Transverse colon (tissue), 4 donors: ENCODE results near the gene KIF5B. TPM values are rescaled to one million over a fixed set of nuclear protein-coding genes. Genes with fewer than 3 reads are reported as not detected.
A peak's percentile ranks its signal among the peaks of the same experiment; 100 is the strongest.

Experiments used
- DNase-seq: peaks from one replicate; pipeline ENCODE4 v3.0.0-alpha.2; 2019
- H3K27ac ChIP-seq, 4 donors: fragments of 200-600 bp; sonication (generic); 2 replicates each; pipeline ENCODE4 v1.5.1; 2016 to 2018; ENCODE audit warnings: inconsistent platforms in 4 of 4
- H3K27me3 ChIP-seq: fragments of 200-600 bp; sonication (generic); 2 replicates; pipeline ENCODE4 v1.5.1; 2017; ENCODE audit warnings: inconsistent platforms
- H3K36me3 ChIP-seq, 4 donors: fragments of 200-600 bp; sonication (generic); 2 replicates each; pipeline ENCODE4 v1.5.1; 2017 to 2019; ENCODE audit warnings: inconsistent platforms in 4 of 4
- H3K4me1 ChIP-seq, 4 donors: fragments of 200-600 bp; sonication (generic); 2 replicates each; pipeline ENCODE4 v1.5.1; 2017 to 2020; ENCODE audit warnings: inconsistent platforms in 4 of 4
- H3K4me3 ChIP-seq, 4 donors: fragments of 200-600 bp; sonication (generic); 1 replicate in 1 of 4; 2 replicates in 3 of 4; pipeline versions ENCODE4 v1.5.1 to v1.6.1; 2017 to 2019; ENCODE audit warnings: inconsistent platforms in 4 of 4
- H3K9me3 ChIP-seq, 2 donors: fragments of 200-600 bp; sonication (generic); 2 replicates each; pipeline ENCODE4 v1.5.1; 2017 to 2019; ENCODE audit warnings: inconsistent platforms in 2 of 2
- EP300 ChIP-seq: sonication (generic); formaldehyde crosslinking; IDR thresholded peaks from one replicate; pipeline ENCODE4 v1.6.1; 2017; ENCODE audit warnings: antibody characterized with exemption, low read depth
- POLR2A ChIP-seq: fragments of 450-650 bp; IDR thresholded peaks from one replicate; pipeline ENCODE4 v1.6.1; 2016; ENCODE audit warnings: antibody characterized with exemption, mild to moderate bottlenecking, moderate library complexity
- POLR2AphosphoS5 ChIP-seq, 3 donors: sonication (generic); formaldehyde crosslinking; IDR thresholded peaks; one replicate each; pipeline ENCODE4 v1.6.1; 2016; ENCODE audit warnings: antibody characterized with exemption in 3 of 3
- WGBS, 2 donors: methylation state at CpG; one replicate each; pipeline ENCODE4 v1.1.5; 2018; ENCODE audit warnings: low coverage in 1 of 2; 5-methylcytosine and 5-hydroxymethylcytosine counted together
- in situ Hi-C, 4 donors: fragments of 200-750 bp; cut with MboI; loops; one replicate each; pipeline versions ENCODE4 v1.15.0 to v1.15.1; 2017; ENCODE audit warnings: low sequenced_read_pairs in 3 of 4, low pct_ligation_motif_present in 1 of 4, low pct_unique_long_range_greater_than_20kb in 1 of 4
- intact Hi-C: fragments of 100-400 bp; cut with DNase I; formaldehyde crosslinking; loops from one replicate; pipeline ENCODE4 v1.15.1; 2023; ENCODE audit warnings: low total_unique reads
- total RNA-seq, 4 donors: library from RNA; depleted of rRNA; stranded (reverse); fragments of >200 nt; gene quantifications; one replicate each; pipeline ENCODE4 v1.1.0, GENCODE V29; 2016
- TF ChIP-seq, protein P1 (sequence below), 5 experiments: fragments of 200-600 bp in 3 of 5; fragments of 450-650 bp in 2 of 5; sonication (generic) in 3 of 5; IDR thresholded peaks; 1 replicate in 2 of 5; 2 replicates in 3 of 5; pipeline ENCODE4 v1.5.1; 2016 to 2017; ENCODE audit warnings: antibody characterized with exemption in 5 of 5, inconsistent platforms in 3 of 5, mild to moderate bottlenecking in 2 of 5, moderate library complexity in 1 of 5

Gene KIF5B
- total RNA-seq, 4 donors from 2014 or later, result 77.1 to 166 (median 135) TPM

DNA sequence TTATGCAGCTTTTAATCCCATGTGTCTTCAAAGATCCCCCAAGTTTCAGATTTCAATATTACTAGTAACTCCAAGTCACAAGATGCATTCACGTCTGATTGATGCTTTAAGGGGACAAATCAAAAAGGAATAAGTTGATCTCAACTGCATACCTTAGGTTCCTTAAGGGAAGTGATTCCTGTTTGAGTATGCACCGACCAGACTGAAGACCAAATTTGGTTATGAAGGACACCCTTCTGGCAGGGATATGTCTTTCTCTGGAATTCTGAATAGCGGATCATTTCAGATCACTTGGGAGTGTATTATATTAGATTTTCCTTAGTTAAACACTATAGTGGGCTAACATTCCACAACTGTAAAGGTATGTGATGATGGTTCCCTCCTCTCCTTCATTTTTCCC lies 4.3 kb downstream of the KIF5B start:
- WGBS, 2 donors, result 35 to 73% methylated on average over 1 to 3 of the region's 3 CpGs
- H3K36me3 ChIP-seq, result peaks cover 0 to 11% (median 0%) of the 10 kb centered on the region in 4 donors
- H3K27me3 ChIP-seq, result no peaks in the 10 kb centered on the region
- no peaks in the 10 kb centered on the region for H3K9me3 ChIP-seq
- peak overlapping the region in 2 of 4 donors; percentile 79 to 87 for H3K4me3 ChIP-seq
- intact Hi-C loops (loop anchor here (10.0 kb wide), 1 partner anchor 293 kb away; the partner anchor contains the start of gene EPC1), in situ Hi-C loops (loop anchor here in 1 of 4 donors (10.0 kb wide), 1 partner anchor 293 kb away; the partner anchor contains the start of gene EPC1)
- TF ChIP-seq POLR2AphosphoS5 (IDR thresholded peaks at IDR 0.05), result no peak
- no peak for TF ChIP-seq EP300
- TF ChIP-seq POLR2A, result no peak
- TF ChIP-seq, protein P1, sequence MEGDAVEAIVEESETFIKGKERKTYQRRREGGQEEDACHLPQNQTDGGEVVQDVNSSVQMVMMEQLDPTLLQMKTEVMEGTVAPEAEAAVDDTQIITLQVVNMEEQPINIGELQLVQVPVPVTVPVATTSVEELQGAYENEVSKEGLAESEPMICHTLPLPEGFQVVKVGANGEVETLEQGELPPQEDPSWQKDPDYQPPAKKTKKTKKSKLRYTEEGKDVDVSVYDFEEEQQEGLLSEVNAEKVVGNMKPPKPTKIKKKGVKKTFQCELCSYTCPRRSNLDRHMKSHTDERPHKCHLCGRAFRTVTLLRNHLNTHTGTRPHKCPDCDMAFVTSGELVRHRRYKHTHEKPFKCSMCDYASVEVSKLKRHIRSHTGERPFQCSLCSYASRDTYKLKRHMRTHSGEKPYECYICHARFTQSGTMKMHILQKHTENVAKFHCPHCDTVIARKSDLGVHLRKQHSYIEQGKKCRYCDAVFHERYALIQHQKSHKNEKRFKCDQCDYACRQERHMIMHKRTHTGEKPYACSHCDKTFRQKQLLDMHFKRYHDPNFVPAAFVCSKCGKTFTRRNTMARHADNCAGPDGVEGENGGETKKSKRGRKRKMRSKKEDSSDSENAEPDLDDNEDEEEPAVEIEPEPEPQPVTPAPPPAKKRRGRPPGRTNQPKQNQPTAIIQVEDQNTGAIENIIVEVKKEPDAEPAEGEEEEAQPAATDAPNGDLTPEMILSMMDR (IDR thresholded peaks at IDR 0.05), result no peak
- peaks cover 12 to 71% (median 51%) of the 10 kb centered on the region in 4 donors for H3K4me1 ChIP-seq
- no peak for DNase-seq
- peak overlapping the region; percentile 96 to 98 (median 96) for H3K27ac ChIP-seq

DNA sequence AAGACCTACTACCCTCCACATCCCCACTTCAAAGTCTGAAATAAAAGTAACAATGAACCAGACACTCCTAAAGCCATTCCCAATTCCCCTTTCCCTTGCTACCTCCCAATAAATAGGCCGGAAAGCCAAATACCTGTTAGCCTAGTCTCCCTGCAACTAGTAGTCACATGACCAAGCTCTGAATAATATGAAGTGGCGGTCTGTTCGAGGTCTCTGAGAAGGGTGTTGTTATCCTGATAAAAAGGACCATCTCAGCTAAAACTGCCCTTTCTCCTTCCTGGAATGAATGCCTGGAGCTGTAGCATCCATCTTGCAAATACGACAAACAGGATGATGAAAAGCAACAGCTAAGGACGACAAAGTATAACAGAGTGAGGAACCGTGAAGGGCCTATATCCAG lies 6.0 kb downstream of the KIF5B start:
- peaks cover 0 to 23% (median 5%) of the 10 kb centered on the region in 4 donors for H3K36me3 ChIP-seq
- H3K4me3 ChIP-seq, result no peak overlapping the region
- peaks cover 12 to 76% (median 49%) of the 10 kb centered on the region in 4 donors for H3K4me1 ChIP-seq
- no peak for DNase-seq
- no peaks in the 10 kb centered on the region for H3K9me3 ChIP-seq
- no peaks in the 10 kb centered on the region for H3K27me3 ChIP-seq
- WGBS, 2 donors, result 52 to 66% methylated on average over 3 to 6 of the region's 6 CpGs
- no peak for TF ChIP-seq POLR2AphosphoS5 (IDR thresholded peaks at IDR 0.05)
- TF ChIP-seq, protein P1 (IDR thresholded peaks at IDR 0.05), result no peak
- no peak for TF ChIP-seq EP300
- no peak for TF ChIP-seq POLR2A
- in situ Hi-C loops (loop anchor here in 1 of 4 donors (10.0 kb wide), 1 partner anchor 295 kb away; the partner anchor contains the start of gene EPC1), intact Hi-C loops (loop anchor here (10.0 kb wide), 1 partner anchor 295 kb away; the partner anchor contains the start of gene EPC1)
- peak overlapping the region; percentile 96 to 98 (median 96) for H3K27ac ChIP-seq

DNA sequence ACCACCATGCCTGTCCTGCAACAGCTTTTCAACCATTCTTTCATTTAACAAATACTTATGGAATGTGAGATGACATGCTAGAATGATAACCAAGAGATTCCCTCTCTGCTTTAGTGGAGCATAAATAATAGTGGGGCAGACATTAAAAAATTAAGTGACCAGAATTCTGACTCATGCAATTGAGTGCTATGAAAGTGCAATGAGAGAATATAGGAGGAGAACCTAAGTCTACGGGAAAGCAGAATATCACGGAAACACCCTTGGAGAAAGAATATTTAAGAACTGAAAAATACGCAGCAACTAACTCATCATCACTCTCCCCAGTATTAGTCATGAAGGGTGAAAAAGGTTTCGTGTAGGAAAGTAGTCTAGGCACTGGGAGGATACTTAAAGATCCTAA lies 7.1 kb downstream of the KIF5B start:
- H3K9me3 ChIP-seq, result no peaks in the 10 kb centered on the region

DNA sequence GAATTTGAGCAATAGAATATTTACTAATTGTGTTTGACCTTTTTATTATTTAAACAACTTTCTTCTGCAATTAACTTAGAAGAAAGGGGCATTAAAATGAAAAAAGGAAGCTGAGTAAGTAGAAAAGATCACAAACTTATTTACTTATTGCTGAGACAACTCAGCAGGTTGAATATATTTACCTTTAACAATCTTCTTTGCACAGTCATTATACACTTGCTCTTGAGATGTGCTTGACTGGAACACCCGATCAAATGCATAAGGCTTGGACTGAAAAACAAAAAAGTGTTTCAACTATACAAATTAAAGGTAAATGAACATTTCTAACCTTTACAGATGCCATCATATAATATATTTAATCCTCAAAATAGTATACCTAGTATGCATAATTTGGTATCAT lies 7.9 kb downstream of the KIF5B start:
- TF ChIP-seq POLR2A, result no peak
- TF ChIP-seq POLR2AphosphoS5 (IDR thresholded peaks at IDR 0.05), result no peak
- no peak for TF ChIP-seq EP300
- TF ChIP-seq, protein P1 (IDR thresholded peaks at IDR 0.05), result no peak
- intact Hi-C loops (no loop called here), in situ Hi-C loops (no loop called here)
- Histone ChIP-seq H3K4me1 (peaks cover 12 to 81% (median 57%) of the 10 kb centered on the region in 4 donors), H3K4me3 (no peak overlapping the region), H3K27me3 (no peaks in the 10 kb centered on the region), H3K27ac (no peak overlapping the region), H3K9me3 (no peaks in the 10 kb centered on the region), H3K36me3 (peaks cover 0 to 29% (median 12%) of the 10 kb centered on the region in 4 donors)
- no peak for DNase-seq
- whole genome bisulfite sequencing, 2 donors, result 60 to 90% methylated on average over 1 of the region's 1 CpG

More for the DNA sequence above, 7.1 kb downstream of the KIF5B start:
- Histone ChIP-seq H3K4me1 (peaks cover 12 to 82% (median 55%) of the 10 kb centered on the region in 4 donors), H3K4me3 (no peak overlapping the region), H3K36me3 (peaks cover 0 to 29% (median 11%) of the 10 kb centered on the region in 4 donors), H3K27ac (peak overlapping the region in 2 of 4 donors; percentile 96 to 97), H3K27me3 (no peaks in the 10 kb centered on the region)
- WGBS, 2 donors, result 51 to 57% methylated on average over 3 to 4 of the region's 4 CpGs
- in situ Hi-C loops, result no loop called here
- intact Hi-C loops, result no loop called here
- DNase-seq, result no peak
- TF ChIP-seq, protein P1 (IDR thresholded peaks at IDR 0.05), result no peak
- no peak for TF ChIP-seq POLR2AphosphoS5 (IDR thresholded peaks at IDR 0.05)
- TF ChIP-seq EP300, result no peak
- TF ChIP-seq POLR2A, result no peak
